GM18868 (cell line): ENCODE data around the gene EDEM3.
"Not testable (repeated sequence)": the region's sequence is repeated elsewhere in the genome, so short reads cannot be mapped to it uniquely, and the experiment has no call there.

Experiments used
- ATAC-seq: cut with Tn5 transposase; IDR thresholded peaks from one replicate; pipeline ENCODE4 v1.9.1; 2021; ENCODE audit warnings: mild to moderate bottlenecking, moderate library complexity; ENCODE audit not compliant: unreplicated experiment

Gene EDEM3

DNA sequence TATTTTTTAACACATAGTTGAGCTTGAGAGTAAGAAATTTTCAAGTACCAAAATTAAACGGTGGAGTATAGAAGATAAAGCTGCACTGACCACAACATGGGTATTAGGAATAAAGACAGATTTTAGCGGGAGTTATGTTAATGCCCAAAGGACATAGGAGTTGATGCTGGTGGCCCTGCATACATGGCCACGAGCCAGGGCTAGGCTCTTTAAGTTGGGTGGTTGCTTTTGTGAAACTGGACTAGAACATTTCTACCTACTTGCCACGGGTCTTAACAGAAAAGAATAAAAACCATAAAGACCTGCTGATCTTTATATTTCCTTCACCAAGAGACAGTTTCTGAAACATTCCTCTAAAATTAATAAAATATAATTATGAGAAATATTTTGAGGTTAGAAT, 14.9 kb downstream of the EDEM3 start:
- ATAC-seq: no peak

DNA sequence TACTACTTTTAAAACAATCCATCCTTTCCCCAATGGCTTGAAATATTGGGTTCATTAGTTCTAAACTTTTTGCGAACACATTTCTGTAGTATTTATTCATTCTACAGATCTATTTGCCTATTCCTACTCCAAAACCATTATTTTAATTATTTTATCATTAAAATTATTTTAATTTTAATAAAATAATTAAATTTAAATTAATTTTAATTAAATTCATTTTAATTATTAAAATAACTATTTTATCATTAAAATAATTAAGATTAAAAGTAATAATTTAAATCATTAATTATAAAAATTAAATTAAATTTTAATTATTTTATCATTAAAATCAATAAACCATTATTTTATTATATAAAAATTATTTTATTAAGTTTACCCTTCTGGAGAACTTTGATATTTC, 15.6 kb downstream of the EDEM3 start:
- ATAC-seq: no peak

- ATAC-seq: peak; percentile 84
These were observed 19.7 kb downstream of the EDEM3 start for GRCh38 chr1:184734980-184735379.

GRCh38 chr1:184724843-184725242, 29.8 kb downstream of the EDEM3 start:
- no peak for ATAC-seq

DNA sequence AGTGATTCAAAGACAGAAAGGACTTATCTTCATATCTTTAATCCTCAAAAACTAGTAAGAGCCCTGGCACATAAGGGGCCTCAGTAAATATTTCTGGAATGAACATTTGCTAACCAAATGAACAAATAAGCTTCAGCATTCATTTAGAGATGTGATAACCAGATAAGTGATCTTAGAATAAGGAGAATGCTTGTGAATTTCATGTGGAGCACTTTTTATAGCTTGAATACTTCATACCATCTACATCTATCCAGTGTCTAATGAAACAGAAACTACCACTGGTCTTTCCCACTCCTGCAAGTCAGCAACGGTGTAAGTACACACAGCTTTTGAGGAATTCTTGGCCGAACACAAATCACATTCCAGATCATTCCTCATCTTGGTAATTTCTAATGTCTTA, 38.5 kb downstream of the EDEM3 start:
- ATAC-seq: no peak

- no peak for ATAC-seq
These were observed 45.2 kb downstream of the EDEM3 start for GRCh38 chr1:184709418-184709817.

GRCh38 chr1:184708084-184708676, 46.5 kb downstream of the EDEM3 start:
- ATAC-seq: peak; percentile 70

GRCh38 chr1:184705271-184705670, 49.4 kb downstream of the EDEM3 start:
- ATAC-seq: no peak

GRCh38 chr1:184701816-184702215, 52.8 kb downstream of the EDEM3 start:
- no peak for ATAC-seq

- ATAC-seq: no peak
These were observed 55.7 kb downstream of the EDEM3 start for GRCh38 chr1:184698969-184699368.

DNA sequence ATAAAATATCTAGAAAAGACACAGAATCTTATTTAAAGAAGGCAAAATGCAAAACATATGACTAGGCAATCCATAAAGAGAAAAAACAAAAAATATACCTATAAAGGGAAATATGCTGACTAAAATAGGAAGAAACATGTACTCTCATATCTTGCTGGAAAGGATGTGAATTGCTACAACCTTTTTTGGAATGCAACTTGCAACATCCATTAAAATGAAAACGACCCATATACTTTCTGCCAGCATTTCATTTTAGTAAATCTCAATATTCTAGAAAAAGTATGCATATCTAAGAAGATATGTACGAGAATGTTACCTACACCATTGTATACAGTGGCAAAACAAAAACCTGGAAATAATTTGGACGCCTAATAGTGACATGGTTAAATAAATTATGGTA, 56.6 kb downstream of the EDEM3 start:
- ATAC-seq: no peak

- ATAC-seq: no peak
These were observed 58.3 kb downstream of the EDEM3 start for GRCh38 chr1:184696403-184696802.

DNA sequence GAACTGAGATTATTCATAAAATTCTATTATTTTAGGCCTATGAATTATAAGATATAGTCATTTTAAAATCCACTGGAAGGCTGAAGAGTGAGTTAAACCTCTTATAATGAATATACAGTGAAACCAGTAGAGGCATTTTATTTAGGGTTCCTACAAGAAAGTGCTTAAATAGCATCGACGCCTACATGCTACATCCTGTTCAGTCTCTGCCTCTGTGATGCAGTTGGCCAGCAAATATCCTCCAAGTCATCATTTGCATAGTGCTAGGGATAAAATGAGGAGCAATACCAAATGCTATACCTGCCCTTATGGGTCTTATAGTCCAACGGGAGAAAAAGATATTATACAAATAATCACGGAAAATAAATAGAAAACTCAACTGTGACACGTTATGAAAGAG, 59.6 kb downstream of the EDEM3 start:
- ATAC-seq: no peak

DNA sequence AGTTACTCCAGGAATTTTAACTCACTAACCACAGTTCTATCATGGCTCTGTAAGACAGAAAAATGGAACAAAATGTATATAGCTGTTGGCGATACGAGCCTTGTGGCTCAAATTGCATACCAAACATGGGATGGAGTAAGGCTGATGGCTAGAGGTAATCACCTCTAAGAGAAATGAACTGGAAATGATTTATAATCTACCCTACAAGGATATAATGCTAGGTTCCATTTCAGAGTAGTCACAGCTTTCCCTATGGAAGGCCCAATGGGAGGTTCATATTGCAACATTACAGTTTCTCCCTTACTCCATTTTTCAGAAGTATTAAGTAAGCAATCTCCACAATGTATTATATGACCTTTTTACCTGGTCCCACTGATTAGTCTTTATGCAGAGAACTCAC, 61.6 kb downstream of the EDEM3 start:
- ATAC-seq: no peak

DNA sequence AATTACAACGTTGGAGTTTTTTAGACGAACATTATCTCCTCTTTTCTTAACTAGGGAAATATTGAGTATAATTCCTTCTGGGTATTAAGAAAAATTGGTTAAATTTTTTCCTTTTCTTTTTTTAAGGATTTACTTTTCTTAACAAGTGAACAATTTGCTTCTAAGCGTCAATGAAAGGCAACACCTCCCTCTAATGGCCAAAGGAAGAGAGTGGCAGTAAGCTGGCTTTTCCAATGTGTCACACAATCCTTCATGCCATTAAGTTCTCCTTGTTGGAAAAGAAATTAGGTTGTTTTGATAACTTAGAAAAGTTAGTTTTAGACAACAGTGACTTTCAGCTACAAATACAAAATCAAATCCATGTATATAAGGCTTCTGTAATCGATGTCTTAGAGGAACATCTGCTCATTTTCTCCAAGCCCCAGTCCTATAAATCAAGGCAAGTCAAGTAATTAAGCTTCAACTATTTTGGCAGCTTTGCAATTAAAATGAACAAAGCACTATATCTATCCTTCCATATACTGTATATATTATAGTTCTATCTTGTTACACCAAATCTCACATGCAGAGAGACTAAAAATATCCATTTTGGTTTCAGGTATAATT, 62.8 kb downstream of the EDEM3 start:
- no peak for ATAC-seq

GRCh38 chr1:184686540-184686939, 68.1 kb downstream of the EDEM3 start:
- ATAC-seq: no peak

- no peak for ATAC-seq
These were observed 69.5 kb downstream of the EDEM3 start for GRCh38 chr1:184685116-184685515.

DNA sequence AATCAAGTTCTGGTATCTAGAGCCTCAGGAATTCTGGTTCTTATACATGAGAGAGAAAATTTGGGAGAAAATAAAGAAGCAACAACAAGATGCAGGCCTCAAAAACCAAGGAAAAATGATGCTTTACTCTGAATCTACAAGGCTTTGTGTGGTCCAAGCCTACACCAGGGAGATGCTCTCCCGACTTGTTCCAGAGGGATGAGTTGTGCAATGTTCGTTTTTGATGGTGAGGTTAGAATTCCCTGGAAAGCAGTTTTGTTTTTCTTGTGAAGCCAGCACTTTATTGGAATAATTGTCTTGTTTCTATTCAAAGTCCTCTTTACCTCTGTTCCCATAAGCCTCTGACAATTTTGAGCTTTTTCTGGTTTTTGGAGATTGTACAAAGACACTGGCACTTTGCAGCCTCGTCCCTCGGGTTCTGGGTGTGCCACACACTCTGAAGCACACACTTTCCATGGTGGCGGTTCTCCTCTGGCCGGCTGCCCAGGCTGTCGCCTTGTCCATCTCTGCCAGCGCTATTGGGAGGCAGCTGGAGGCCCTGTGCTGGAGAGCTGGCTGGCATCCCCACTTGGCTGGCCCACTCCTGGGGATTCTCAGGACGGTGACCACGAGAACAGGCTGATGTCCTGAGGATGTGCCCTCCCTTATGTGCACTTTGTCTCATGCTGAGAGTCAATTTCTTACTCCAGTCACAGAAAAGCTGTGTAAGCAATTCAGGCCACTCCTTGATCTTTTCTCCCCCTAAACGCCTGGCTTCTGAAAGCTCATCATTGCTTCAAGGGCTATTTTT, 70.2 kb downstream of the EDEM3 start:
- ATAC-seq: no peak

GRCh38 chr1:184682956-184683355, 71.7 kb downstream of the EDEM3 start:
- ATAC-seq: no peak

DNA sequence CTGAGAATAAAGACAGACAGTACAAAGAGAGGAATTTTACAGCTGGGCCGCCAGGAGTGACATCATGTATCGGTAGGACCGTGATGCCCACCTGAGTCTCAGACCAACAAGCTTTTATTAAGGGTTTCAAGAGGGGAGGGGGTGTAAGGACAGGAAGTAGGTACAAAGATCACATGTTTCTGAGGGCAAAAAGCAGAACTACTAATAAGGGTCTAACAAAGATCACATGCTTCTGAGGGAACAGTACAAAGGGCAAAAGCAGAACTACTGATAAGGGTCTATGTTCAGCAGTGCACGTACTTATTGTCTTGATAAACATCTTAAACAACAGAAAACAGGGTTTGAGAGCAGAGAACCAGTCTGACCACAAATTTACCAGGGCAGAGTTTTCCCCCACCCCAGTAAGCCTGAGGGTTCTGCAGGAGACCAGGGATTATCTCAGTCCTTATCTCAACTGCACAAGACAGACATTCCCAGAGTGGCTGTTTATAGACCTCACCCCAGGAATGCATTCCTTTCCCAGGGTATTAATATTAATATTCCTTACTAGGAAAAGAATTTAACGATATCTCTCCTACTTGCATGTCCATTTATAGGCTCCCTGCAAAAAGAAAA, 73.9 kb downstream of the EDEM3 start:
- not testable (repeated sequence) for ATAC-seq

DNA sequence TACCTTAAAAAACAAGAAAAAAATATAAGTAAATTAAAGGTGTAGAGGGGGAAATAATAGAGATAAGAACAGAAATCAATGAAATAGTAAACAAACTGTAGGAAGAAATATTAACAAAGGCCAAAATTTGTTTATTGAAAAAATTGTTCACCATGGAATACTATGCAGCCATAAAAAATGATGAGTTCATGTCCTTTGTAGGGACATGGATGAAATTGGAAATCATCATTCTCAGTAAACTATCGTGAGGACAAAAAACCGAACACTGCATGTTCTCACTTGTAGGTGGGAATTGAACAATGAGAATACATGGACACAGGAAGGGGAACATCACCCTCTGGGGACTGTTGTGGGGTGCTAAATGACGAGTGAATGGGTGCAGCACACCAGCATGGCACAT, 75.2 kb downstream of the EDEM3 start:
- ATAC-seq: not testable (repeated sequence)

GRCh38 chr1:184677344-184677743, 77.3 kb downstream of the EDEM3 start:
- no peak for ATAC-seq
